GM10266 (cell line): Measurements from ENCODE around the gene CUX1.

ENCODE experiments used
- DNase-seq: peaks from one replicate; pipeline ENCODE4 v3.0.0; 2012; ENCODE audit errors: extremely low spot score
- CTCF ChIP-seq: IDR thresholded peaks from 2 replicates; pipeline ENCODE4 v1.5.1; 2012; ENCODE audit warnings: mild to moderate bottlenecking, low read depth; ENCODE audit not compliant: control insufficient read depth, insufficient read depth; ENCODE audit errors: missing control alignments

Gene CUX1

DNA sequence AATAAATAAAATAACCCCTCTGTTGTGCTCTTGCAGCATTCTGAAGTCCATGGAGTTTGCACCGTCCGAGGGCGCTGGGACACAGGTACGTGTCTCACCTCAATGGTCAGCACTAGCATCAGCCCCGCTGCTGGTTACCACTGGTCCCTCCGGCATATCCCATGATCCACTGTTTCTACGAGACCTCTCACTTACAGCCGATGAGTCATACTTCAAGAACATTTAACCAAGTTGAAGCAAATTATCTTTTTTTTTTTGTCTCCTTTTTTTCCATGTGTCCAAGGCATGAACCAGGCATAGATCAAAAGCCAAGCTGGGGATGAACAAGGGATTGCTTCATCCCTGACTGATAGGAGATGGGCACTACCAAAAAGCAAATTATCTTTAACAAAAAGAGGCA, 376.4 kb downstream of the CUX1 start:
- DNase-seq = no peak
- TF ChIP-seq CTCF = no peak

DNA sequence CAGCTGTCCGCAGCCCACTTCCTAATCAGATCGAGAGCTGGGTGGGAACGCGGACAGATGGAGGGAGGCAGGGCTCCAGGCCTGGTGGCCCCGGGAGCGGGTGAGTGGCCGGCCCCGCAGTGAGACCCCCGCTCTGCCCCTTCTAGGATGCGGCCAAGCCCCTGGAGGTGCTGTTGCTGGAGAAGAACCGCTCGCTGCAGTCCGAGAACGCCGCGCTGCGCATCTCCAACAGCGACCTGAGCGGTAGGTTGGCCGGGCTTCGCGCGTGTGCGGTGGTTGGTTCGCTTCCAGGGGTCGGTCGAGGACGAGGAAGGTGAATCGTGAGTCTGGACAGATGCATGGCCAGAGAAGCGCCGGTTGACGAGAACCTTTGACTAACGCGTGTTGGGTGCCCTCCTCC, 377.9 kb downstream of the CUX1 start:
- no peak for TF ChIP-seq CTCF
- no peak for DNase-seq

GRCh38 chr7:102196028-102196427, 378.6 kb downstream of the CUX1 start:
- DNase-seq = no peak

DNA sequence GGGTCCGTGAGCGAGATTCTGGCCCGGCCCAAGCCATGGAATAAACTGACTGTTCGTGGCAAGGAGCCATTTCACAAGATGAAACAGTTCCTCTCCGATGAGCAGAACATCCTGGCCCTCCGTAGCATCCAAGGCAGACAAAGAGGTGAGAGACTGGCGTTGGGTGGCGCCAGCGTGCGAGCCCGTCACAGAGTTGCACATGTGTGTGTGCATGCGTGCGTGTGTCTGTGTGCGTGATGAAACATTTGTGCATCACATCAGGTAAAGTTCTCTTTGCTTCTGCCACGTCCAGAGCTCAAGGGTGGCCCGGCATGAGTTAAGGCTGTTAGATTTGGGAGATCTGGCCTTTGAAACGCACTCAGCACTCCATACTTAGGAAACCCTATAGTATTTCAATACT, 379.7 kb downstream of the CUX1 start:
- no peak for TF ChIP-seq CTCF
- DNase-seq = no peak

More at GRCh38 chr7:102196028-102196427, 378.6 kb downstream of the CUX1 start:
- TF ChIP-seq CTCF = no peak

DNA sequence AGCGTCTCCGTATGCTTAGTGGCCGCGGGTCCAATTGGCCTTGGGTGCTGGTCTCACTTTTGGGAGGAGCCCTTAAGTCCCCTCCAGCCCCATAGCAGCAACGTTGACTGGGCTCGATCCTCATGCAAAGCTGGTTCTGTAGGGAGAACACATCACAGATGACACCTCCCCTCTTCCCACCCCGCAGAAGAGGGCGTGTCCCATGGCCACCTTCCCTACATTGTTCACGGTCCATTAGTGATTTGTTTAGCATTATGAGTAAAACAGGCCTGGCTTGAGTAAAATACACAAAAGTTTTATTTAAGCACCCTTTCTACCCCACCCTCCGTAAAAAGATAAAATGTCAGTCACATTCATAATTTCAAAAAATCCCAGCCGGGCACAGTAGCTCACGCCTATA, 380.2 kb downstream of the CUX1 start:
- TF ChIP-seq CTCF = no peak
- DNase-seq = no peak

DNA sequence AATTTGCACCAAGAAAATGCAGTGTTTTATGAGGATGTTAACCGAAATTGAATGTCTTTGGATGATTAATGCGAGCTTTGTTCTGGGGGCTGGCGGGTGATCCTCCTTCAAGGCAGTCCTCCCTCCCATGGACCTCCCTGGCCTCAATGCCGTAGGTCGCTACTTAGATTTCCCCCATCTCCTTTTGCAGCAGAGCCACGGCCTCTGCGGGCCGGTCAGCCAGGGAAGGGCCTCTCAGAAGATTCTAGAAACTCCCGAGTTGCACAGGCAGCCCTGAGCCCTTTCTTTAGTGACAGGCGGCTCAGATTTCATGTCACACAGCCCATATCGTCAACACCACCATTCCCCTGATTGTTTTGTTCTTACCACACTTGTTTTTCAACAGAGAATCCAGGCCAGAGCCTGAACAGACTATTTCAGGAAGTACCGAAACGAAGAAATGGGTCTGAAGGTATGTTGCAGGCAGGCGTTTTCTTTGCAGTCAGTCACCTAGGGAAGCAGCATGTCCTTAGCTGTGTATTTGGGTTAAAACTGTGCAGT, 381.1 kb downstream of the CUX1 start:
- no peak for TF ChIP-seq CTCF
- DNase-seq = no peak

GRCh38 chr7:102201576-102201975, 384.1 kb downstream of the CUX1 start:
- no peak for DNase-seq
- no peak for TF ChIP-seq CTCF
